Measurements from ENCODE around the gene CD22. TPM values are rescaled to one million over a fixed set of nuclear protein-coding genes. Genes with fewer than 3 reads are reported as not detected.

Gene CD22
- total RNA-seq, 4 donors from 2014 or later, result 7.2 to 22.8 (median 13.4) TPM

DNA sequence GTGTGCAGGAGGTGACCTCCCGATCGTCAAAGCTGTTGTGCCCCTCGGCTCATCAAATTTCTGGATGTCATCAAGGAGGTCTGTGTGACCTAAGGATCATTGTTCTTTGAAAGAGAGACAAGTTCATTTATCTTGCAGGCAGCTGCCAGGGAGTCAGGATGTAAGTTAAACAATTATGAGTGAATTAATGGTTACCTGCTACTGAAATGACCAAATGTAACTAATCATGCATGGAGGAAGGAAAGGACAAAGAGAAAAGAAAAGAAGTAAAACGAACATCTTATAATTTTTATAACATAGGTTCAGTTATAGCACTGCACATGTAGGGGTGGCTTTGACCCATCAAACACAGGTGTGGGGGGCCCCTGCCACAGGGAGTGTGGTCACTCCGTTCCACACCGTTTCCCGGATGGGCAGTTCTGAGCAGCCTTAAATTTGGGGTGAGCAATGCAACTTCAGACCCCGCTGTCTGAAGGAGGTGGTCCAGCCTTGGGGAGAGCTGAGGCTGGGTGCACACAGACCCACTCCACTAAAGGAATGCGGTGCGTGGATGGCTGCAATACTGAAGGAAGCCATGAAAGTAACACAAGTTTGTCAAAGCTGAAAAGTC, 5.3 kb downstream of the CD22 start:
- H3K4me1 ChIP-seq, result no peaks in the 10 kb centered on the region
- 84 to 85% methylated on average over 10 of the region's 10 CpGs for WGBS, 2 donors
- no peak overlapping the region for H3K27ac ChIP-seq
- no peaks in the 10 kb centered on the region for H3K9me3 ChIP-seq
- H3K27me3 ChIP-seq, result no peaks in the 10 kb centered on the region
- DNase-seq (ENCODE audit: low spot score in 2 of 2), result no peak
- no peaks in the 10 kb centered on the region for H3K36me3 ChIP-seq
- no peak overlapping the region for H3K4me3 ChIP-seq
- TF ChIP-seq EP300 (IDR thresholded peaks at IDR 0.05) (no peak), POLR2A (IDR thresholded peaks at IDR 0.05) (no peak)
- TF ChIP-seq, protein P1, sequence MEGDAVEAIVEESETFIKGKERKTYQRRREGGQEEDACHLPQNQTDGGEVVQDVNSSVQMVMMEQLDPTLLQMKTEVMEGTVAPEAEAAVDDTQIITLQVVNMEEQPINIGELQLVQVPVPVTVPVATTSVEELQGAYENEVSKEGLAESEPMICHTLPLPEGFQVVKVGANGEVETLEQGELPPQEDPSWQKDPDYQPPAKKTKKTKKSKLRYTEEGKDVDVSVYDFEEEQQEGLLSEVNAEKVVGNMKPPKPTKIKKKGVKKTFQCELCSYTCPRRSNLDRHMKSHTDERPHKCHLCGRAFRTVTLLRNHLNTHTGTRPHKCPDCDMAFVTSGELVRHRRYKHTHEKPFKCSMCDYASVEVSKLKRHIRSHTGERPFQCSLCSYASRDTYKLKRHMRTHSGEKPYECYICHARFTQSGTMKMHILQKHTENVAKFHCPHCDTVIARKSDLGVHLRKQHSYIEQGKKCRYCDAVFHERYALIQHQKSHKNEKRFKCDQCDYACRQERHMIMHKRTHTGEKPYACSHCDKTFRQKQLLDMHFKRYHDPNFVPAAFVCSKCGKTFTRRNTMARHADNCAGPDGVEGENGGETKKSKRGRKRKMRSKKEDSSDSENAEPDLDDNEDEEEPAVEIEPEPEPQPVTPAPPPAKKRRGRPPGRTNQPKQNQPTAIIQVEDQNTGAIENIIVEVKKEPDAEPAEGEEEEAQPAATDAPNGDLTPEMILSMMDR (IDR thresholded peaks at IDR 0.05), result no peak

DNA sequence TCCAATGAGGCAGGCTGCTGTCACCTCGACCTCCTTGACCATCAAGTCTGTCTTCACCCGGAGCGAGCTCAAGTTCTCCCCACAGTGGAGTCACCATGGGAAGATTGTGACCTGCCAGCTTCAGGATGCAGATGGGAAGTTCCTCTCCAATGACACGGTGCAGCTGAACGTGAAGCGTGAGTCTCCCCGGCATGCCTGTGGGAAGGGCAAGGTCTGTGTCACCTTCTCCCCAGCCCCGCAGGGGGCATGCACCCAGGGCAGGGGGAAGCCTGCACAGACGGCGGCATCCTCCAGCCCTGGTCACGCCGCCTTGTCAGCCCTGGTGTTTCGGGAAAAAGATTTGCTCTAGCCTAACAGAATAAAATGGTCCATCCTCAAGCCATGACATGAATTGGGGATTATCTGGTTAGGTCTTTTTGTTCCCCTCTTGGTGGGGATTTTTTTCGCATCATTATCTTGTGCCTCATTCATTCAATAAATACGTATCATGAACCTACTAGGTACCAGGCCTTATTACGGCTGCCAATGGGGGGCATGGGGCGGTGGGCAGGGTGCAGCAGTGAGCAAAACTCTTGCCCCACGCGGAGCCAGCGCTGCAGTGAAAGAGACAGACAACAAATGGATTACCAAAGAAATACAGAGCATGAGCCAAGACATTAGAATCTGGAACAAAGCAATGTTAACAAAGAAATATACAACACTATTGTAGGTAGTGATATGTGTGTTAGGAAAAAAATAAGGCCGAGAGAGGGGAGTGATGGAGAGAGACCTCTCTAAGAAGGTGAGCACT, 7.4 kb downstream of the CD22 start:
- 84 to 89% methylated on average over 21 of the region's 21 CpGs for WGBS, 2 donors
- no peaks in the 10 kb centered on the region for H3K9me3 ChIP-seq
- no peaks in the 10 kb centered on the region for H3K4me1 ChIP-seq
- no peak overlapping the region for H3K4me3 ChIP-seq
- no peak overlapping the region for H3K27ac ChIP-seq
- no peaks in the 10 kb centered on the region for H3K27me3 ChIP-seq
- H3K36me3 ChIP-seq, result peaks cover 0 to 8% (median 0%) of the 10 kb centered on the region in 3 donors
- TF ChIP-seq POLR2A (IDR thresholded peaks at IDR 0.05) (no peak), EP300 (IDR thresholded peaks at IDR 0.05) (no peak)
- TF ChIP-seq, protein P1 (IDR thresholded peaks at IDR 0.05), result no peak
- no peak for DNase-seq (ENCODE audit: low spot score in 2 of 2)

DNA sequence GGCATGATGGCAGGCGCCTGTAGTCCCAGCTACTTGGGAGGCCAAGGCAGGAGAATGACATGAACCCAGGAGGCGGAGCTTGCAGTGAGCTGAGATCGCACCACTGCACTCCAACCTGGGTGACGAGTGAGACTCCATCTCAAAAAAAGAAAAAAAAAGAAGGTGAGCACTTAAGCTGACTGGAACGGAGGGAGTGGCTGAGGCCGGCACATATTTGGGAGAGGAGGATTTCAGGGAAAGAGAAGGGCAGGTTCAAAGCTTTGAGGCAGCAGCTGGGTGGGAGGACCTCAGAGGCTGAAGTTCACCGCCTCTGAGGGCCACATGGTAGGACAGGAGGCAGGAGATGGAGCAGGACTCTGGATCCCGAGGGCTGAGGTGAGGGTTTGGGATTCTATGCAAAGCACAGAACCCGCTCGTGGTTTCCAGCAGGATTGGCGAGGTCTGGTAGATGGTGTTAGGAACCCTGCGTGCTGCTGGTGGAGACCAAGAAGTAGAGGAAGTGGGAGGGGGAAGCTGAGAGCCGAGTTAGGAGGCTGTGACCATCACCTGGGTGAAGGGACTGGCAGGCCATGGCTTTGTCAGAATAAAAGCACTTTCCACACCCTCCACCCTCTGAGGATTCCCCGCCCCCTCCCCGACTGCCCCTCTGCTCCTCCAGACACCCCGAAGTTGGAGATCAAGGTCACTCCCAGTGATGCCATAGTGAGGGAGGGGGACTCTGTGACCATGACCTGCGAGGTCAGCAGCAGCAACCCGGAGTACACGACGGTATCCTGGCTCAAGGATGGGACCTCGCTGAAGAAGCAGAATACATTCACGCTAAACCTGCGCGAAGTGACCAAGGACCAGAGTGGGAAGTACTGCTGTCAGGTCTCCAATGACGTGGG, 8.4 kb downstream of the CD22 start:
- no peaks in the 10 kb centered on the region for H3K4me1 ChIP-seq
- H3K9me3 ChIP-seq, result no peaks in the 10 kb centered on the region
- no peak overlapping the region for H3K4me3 ChIP-seq
- H3K27ac ChIP-seq, result no peak overlapping the region
- 78 to 82% methylated on average over 23 to 25 of the region's 25 CpGs for WGBS, 2 donors
- H3K27me3 ChIP-seq, result no peaks in the 10 kb centered on the region
- peaks cover 0 to 8% (median 0%) of the 10 kb centered on the region in 3 donors for H3K36me3 ChIP-seq
- TF ChIP-seq POLR2A (IDR thresholded peaks at IDR 0.05), result no peak
- no peak for TF ChIP-seq EP300 (IDR thresholded peaks at IDR 0.05)
- TF ChIP-seq, protein P1 (IDR thresholded peaks at IDR 0.05), result no peak
- DNase-seq (ENCODE audit: low spot score in 2 of 2), result no peak

DNA sequence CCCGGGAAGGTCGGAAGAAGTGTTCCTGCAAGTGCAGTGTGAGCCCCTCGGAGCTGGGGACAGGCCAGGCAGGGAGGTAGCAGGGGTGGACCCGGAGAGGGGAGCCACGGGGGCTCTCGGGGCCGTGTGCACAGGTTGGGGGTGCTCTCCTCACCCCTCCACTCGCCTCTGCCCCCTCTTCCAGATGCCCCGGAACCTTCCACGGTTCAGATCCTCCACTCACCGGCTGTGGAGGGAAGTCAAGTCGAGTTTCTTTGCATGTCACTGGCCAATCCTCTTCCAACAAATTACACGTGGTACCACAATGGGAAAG, 9.0 kb downstream of the CD22 start:
- Histone ChIP-seq H3K27ac (no peak overlapping the region), H3K4me3 (no peak overlapping the region), H3K9me3 (no peaks in the 10 kb centered on the region), H3K27me3 (no peaks in the 10 kb centered on the region), H3K4me1 (no peaks in the 10 kb centered on the region), H3K36me3 (peaks cover 0 to 8% (median 0%) of the 10 kb centered on the region in 3 donors)
- 80 to 84% methylated on average over 13 of the region's 13 CpGs for WGBS, 2 donors
- TF ChIP-seq EP300 (IDR thresholded peaks at IDR 0.05) (no peak), POLR2A (IDR thresholded peaks at IDR 0.05) (no peak)
- TF ChIP-seq, protein P1 (IDR thresholded peaks at IDR 0.05), result no peak
- DNase-seq (ENCODE audit: low spot score in 2 of 2), result no peak

Measured in tibial nerve (tissue), 4 donors.